ENCODE data around the gene SPINK5. TPM values are rescaled to one million over a fixed set of nuclear protein-coding genes. Genes with fewer than 3 reads are reported as not detected.
"Not testable (repeated sequence)": the region's sequence is repeated elsewhere in the genome, so short reads cannot be mapped to it uniquely, and the experiment has no call there.

The SPINK5 gene
- total and polyA plus RNA-seq, 4 donors = 4.2 to 9.6 (median 6.1) TPM

DNA sequence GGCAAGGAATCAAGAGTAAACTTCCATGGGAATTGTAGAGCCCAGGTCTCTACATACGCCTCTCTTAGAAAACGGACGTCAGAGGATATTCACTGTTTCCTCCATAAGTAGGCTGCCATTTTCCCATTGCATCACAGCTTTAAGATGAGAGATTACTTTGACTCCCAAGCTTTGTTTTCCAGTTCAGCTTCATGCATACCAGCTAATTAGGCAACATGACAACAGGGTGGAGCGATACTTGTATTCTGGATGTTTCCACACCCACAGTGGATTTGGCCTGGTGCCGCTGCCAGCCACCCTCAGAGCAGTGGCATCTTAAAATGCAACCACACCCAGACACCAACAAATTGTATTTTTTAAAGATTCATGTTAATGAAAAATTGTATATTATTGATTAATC, 20.9 kb upstream of the SPINK5 start:
- H3K27me3 ChIP-seq (ENCODE audit: control insufficient read depth in 3 of 3, insufficient read depth in 3 of 3, low read length in 2 of 3) = no peaks in the 10 kb centered on the region
- no peak overlapping the region for H3K9ac ChIP-seq (ENCODE audit: insufficient read depth in 1 of 2, low read length in 2 of 2)
- WGBS, 2 donors = 91 to 94% methylated on average over 5 of the region's 5 CpGs
- no peaks in the 10 kb centered on the region for H3K36me3 ChIP-seq (ENCODE audit: control insufficient read depth in 4 of 4, insufficient read depth in 4 of 4, low read length in 4 of 4)
- DNase-seq = no peak
- no peak overlapping the region for H3K27ac ChIP-seq (ENCODE audit: low read depth in 1 of 2, low read length in 1 of 2)
- no peaks in the 10 kb centered on the region for H3K9me3 ChIP-seq (ENCODE audit: control insufficient read depth in 4 of 4, insufficient read depth in 3 of 4, low read length in 3 of 4)
- TF ChIP-seq, protein P1, sequence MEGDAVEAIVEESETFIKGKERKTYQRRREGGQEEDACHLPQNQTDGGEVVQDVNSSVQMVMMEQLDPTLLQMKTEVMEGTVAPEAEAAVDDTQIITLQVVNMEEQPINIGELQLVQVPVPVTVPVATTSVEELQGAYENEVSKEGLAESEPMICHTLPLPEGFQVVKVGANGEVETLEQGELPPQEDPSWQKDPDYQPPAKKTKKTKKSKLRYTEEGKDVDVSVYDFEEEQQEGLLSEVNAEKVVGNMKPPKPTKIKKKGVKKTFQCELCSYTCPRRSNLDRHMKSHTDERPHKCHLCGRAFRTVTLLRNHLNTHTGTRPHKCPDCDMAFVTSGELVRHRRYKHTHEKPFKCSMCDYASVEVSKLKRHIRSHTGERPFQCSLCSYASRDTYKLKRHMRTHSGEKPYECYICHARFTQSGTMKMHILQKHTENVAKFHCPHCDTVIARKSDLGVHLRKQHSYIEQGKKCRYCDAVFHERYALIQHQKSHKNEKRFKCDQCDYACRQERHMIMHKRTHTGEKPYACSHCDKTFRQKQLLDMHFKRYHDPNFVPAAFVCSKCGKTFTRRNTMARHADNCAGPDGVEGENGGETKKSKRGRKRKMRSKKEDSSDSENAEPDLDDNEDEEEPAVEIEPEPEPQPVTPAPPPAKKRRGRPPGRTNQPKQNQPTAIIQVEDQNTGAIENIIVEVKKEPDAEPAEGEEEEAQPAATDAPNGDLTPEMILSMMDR (IDR thresholded peaks at IDR 0.05; ENCODE audit: control extremely low read depth, extremely low read depth) = no peak
- no peak overlapping the region for H3K4me3 ChIP-seq
- no peak for ATAC-seq (ENCODE audit: insufficient read depth, low FRiP score)
- no peaks in the 10 kb centered on the region for H3K4me1 ChIP-seq (ENCODE audit: control insufficient read depth in 5 of 5, insufficient read depth in 5 of 5, low read length in 5 of 5)

DNA sequence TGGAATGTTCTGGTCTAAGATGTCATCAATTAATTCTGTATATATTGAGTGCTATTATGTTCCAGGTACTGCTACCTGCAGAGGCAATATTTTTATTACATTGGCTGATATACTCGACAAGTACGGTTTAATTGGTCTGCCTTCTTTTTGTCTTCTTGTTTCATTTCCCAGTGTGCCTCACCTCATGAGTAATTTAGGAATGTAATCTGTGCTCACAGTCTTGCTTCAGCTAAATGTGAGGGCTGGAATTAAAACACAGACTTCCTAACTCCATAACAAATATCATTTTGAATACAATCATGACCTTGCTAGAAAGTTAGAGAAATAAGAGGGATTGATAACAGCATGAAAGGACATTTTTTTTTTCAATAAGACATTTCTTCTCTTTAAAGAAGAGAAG, 20.1 kb upstream of the SPINK5 start:
- no peak overlapping the region for H3K27ac ChIP-seq (ENCODE audit: low read depth in 1 of 2, low read length in 1 of 2)
- no peaks in the 10 kb centered on the region for H3K27me3 ChIP-seq (ENCODE audit: control insufficient read depth in 3 of 3, insufficient read depth in 3 of 3, low read length in 2 of 3)
- ATAC-seq (ENCODE audit: insufficient read depth, low FRiP score) = no peak
- no peaks in the 10 kb centered on the region for H3K9me3 ChIP-seq (ENCODE audit: control insufficient read depth in 4 of 4, insufficient read depth in 3 of 4, low read length in 3 of 4)
- WGBS, 2 donors = 95 to 99% methylated on average over 2 of the region's 2 CpGs
- no peaks in the 10 kb centered on the region for H3K4me1 ChIP-seq (ENCODE audit: control insufficient read depth in 5 of 5, insufficient read depth in 5 of 5, low read length in 5 of 5)
- no peak for DNase-seq
- H3K4me3 ChIP-seq = no peak overlapping the region
- no peak overlapping the region for H3K9ac ChIP-seq (ENCODE audit: insufficient read depth in 1 of 2, low read length in 2 of 2)
- TF ChIP-seq, protein P1 (IDR thresholded peaks at IDR 0.05; ENCODE audit: control extremely low read depth, extremely low read depth) = no peak
- H3K36me3 ChIP-seq (ENCODE audit: control insufficient read depth in 4 of 4, insufficient read depth in 4 of 4, low read length in 4 of 4) = no peaks in the 10 kb centered on the region

DNA sequence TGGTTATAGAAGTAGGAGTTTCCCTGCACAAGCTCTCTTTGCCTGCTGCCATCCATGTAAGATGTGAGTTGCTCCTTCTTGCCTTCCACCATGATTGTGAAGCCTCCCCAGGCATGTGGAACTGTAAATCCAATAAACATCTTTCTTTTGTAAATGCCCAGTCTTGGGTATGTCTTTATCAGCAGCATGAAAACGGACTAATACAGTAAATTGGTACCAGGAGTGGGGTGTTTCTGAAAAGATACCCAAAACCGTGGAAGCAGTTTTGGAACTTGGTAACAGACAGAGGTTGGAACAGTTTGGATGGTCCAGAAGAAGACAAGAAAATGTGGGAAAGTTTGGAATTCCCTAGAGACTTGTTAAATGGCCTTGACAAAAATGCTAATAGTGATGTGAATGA, 8.6 kb upstream of the SPINK5 start:
- H3K36me3 ChIP-seq (ENCODE audit: control insufficient read depth in 4 of 4, insufficient read depth in 4 of 4, low read length in 4 of 4); H3K4me1 ChIP-seq (ENCODE audit: control insufficient read depth in 5 of 5, insufficient read depth in 5 of 5, low read length in 5 of 5); H3K27me3 ChIP-seq (ENCODE audit: control insufficient read depth in 3 of 3, insufficient read depth in 3 of 3, low read length in 2 of 3); H3K4me3 ChIP-seq; ATAC-seq (ENCODE audit: insufficient read depth, low FRiP score); DNase-seq; H3K27ac ChIP-seq (ENCODE audit: low read depth in 1 of 2, low read length in 1 of 2); H3K9ac ChIP-seq (ENCODE audit: insufficient read depth in 1 of 2, low read length in 2 of 2): not testable (repeated sequence)
- H3K9me3 ChIP-seq (ENCODE audit: control insufficient read depth in 4 of 4, insufficient read depth in 3 of 4, low read length in 3 of 4) = peaks cover 0 to 22% (median 11%) of the 10 kb centered on the region in 4 donors
- 73 to 86% methylated on average over 2 of the region's 2 CpGs for WGBS, 2 donors

DNA sequence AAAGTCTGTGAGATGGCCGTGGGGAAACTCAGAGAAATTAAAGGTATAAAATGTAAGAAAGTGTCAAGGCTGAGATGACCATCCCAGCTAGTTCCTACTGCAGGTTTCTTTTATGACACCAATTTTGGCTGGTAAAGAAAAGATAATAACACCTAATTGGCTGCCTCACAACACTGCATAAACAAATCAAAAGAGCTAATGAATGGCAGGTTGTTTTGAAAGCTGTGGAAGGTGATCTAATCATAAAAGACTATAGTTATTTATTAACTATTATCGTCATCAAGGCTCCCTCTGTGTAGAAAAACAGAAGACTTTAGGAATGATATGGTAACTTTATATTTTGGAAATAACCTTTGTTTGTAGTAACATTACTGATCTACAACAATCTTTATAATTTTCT, 3.5 kb upstream of the SPINK5 start:
- Histone ChIP-seq H3K9ac (ENCODE audit: insufficient read depth in 1 of 2, low read length in 2 of 2) (no peak overlapping the region), H3K27ac (ENCODE audit: low read depth in 1 of 2, low read length in 1 of 2) (no peak overlapping the region), H3K4me3 (no peak overlapping the region), H3K9me3 (ENCODE audit: control insufficient read depth in 4 of 4, insufficient read depth in 3 of 4, low read length in 3 of 4) (peaks cover 0 to 12% (median 7%) of the 10 kb centered on the region in 4 donors), H3K36me3 (ENCODE audit: control insufficient read depth in 4 of 4, insufficient read depth in 4 of 4, low read length in 4 of 4) (no peaks in the 10 kb centered on the region), H3K27me3 (ENCODE audit: control insufficient read depth in 3 of 3, insufficient read depth in 3 of 3, low read length in 2 of 3) (no peaks in the 10 kb centered on the region), H3K4me1 (ENCODE audit: control insufficient read depth in 5 of 5, insufficient read depth in 5 of 5, low read length in 5 of 5) (no peaks in the 10 kb centered on the region)
- ATAC-seq (ENCODE audit: insufficient read depth, low FRiP score) (no peak), DNase-seq (no peak)
- 42 to 50% methylated on average over 2 of the region's 2 CpGs for WGBS, 2 donors
- TF ChIP-seq, protein P1 (IDR thresholded peaks at IDR 0.05; ENCODE audit: control extremely low read depth, extremely low read depth) = no peak
